ENCODE results near the gene MYH8. TPM values are rescaled to one million over a fixed set of nuclear protein-coding genes. Genes with fewer than 3 reads are reported as not detected.

The MYH8 gene
- total RNA-seq, 6 experiments from 2014 or later, result not detected

- DNase-seq, result no peak
- intact Hi-C loops (cut with DNase I), result no loop called here
- no peaks in the 10 kb centered on the region for H3K36me3 ChIP-seq
- WGBS (ENCODE audit: insufficient coverage, low coverage, low lambda C conversion rate, missing lambda C conversion rate), result 75% methylated on average over 1 of the region's 1 CpG
- TF ChIP-seq POLR2A (IDR thresholded peaks at IDR 0.05) (no peak), CTCF (IDR thresholded peaks at IDR 0.05) (peak in 1 of 4 donors; percentile 5)
- ATAC-seq, result no peak
- H3K9me3 ChIP-seq, result no peaks in the 10 kb centered on the region
- H3K4me3 ChIP-seq, result no peak overlapping the region
- no peaks in the 10 kb centered on the region for H3K4me1 ChIP-seq
- H3K27ac ChIP-seq, result no peak overlapping the region
- H3K27me3 ChIP-seq, result no peaks in the 10 kb centered on the region
Measured at GRCh38 chr17:10349403-10349802, 72.3 kb downstream of the MYH8 start.

GRCh38 chr17:10344816-10345215 lies 76.9 kb downstream of the MYH8 start:
- H3K36me3 ChIP-seq, result no peaks in the 10 kb centered on the region
- 74% methylated on average over 3 of the region's 3 CpGs for WGBS (ENCODE audit: insufficient coverage, low coverage, low lambda C conversion rate, missing lambda C conversion rate)
- H3K27me3 ChIP-seq, result no peaks in the 10 kb centered on the region
- DNase-seq (no peak), ATAC-seq (no peak)
- no peak overlapping the region for H3K4me3 ChIP-seq
- TF ChIP-seq POLR2A (IDR thresholded peaks at IDR 0.05), result no peak
- no peak for TF ChIP-seq CTCF (IDR thresholded peaks at IDR 0.05)
- H3K9me3 ChIP-seq, result no peaks in the 10 kb centered on the region
- no peak overlapping the region for H3K27ac ChIP-seq
- intact Hi-C loops (cut with DNase I), result no loop called here
- no peaks in the 10 kb centered on the region for H3K4me1 ChIP-seq

Other genes starting within 250 kb of the MYH8 start
- gene GAS7, start 223.3 kb downstream of the MYH8 start, total RNA-seq, result 1 to 10 TPM; 1.6 to 7.1 (median 2.7) TPM
- not detected for gene MYH13, start 48.9 kb downstream of the MYH8 start, total RNA-seq
- under 1 TPM in 1 of 6 experiments, not detected in 5; 0.07 TPM for gene MYH4, start 47.6 kb upstream of the MYH8 start, total RNA-seq
- 1 to 10 TPM in 1 of 6 experiments, under 1 TPM in 2, not detected in 3; 0.23 to 2.3 (median 0.31) TPM for gene MYH1, start 96.6 kb upstream of the MYH8 start, total RNA-seq
- gene MYH2, start 127.7 kb upstream of the MYH8 start, total RNA-seq, result under 1 TPM in 4 of 6 experiments, not detected in 2; 0.18 to 0.81 (median 0.34) TPM
- gene MYH3, start 235.4 kb upstream of the MYH8 start, total RNA-seq, result 1 to 10 TPM in 4 of 6 experiments, under 1 TPM in 2; 0.68 to 2.6 (median 1.2) TPM